Measurements from ENCODE around the gene TEDC1.
A peak's percentile ranks its signal among the peaks of the same experiment; 100 is the strongest.
"Not testable (repeated sequence)": the region's sequence is repeated elsewhere in the genome, so short reads cannot be mapped to it uniquely, and the experiment has no call there.

The TEDC1 gene

DNA sequence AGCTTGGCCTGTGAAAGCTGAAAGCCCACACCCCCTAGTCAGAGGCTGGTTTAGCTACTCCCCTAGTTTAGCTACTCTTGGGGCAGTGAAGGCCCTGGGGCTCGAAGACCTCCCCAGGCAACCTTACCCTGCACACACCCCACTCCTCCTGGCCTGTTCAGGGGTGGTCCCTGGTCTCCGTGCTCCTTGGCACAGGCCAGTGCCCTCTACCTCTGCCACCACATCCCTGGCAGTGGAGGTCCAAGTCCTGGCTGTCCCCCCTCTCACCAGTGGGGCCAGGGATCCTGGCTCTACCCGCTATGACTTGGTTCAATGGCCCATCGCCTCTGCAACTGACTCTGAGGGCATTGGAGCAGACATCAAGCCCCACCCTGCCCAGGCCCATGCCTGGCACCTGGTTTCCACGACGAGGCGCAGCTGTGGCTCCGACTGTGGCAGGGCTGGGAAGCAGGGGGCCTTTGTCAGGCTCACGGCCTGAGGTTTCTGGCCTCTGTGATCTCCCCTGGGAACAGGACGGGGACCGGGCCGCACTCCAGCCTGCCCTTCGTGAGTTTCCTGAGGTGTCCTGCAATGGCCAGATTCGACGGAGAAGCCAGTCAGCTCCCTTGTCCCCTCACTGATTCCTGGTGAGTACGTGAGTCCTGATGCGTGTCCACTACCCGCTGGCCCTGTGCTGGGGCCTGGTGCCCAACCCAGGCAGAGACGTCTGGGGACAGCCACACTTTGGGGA is 41.0 kb downstream of the TEDC1 start:
- peaks cover 7 to 15% of the 10 kb centered on the region in 2 donors for H3K27me3 Mint-ChIP-seq
- H3K27ac Mint-ChIP-seq, result peak overlapping the region; percentile 39
- no peaks in the 10 kb centered on the region for H3K9me3 Mint-ChIP-seq
- ATAC-seq (replicated peaks) (peak; percentile 26 to 38), DNase-seq (no peak)
- H3K36me3 Mint-ChIP-seq, result peaks cover 3% of the 10 kb centered on the region in 2 donors
- peak overlapping the region in 1 of 2 donors; percentile 58 for H3K4me3 Mint-ChIP-seq
- H3K4me1 Mint-ChIP-seq, result peaks cover 42 to 55% of the 10 kb centered on the region in 2 donors

DNA sequence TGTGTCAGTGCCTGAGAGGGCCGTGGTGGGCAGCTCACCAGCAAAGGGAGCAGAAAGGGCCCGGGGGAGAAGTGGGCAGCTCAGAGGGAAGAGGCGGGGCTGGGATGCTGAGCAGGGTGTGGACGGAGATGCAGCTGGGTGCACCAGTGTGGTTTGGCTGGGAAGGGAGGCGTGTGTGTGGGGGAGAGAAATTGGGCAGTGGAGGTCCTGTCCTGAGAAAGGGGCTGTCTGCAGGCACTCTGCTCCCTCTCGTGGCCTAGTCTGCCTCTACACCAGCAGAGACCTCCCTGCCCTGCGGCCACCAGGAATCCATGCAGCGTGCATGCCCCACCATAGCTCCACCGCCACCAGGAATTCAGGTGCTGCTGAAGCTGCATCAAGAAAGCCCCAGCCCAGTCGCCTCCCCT is 41.7 kb downstream of the TEDC1 start:
- H3K27me3 Mint-ChIP-seq, result peaks cover 2 to 8% of the 10 kb centered on the region in 2 donors
- DNase-seq, result peak; percentile 66
- H3K4me3 Mint-ChIP-seq, result peak overlapping the region; percentile 4 to 58

DNA sequence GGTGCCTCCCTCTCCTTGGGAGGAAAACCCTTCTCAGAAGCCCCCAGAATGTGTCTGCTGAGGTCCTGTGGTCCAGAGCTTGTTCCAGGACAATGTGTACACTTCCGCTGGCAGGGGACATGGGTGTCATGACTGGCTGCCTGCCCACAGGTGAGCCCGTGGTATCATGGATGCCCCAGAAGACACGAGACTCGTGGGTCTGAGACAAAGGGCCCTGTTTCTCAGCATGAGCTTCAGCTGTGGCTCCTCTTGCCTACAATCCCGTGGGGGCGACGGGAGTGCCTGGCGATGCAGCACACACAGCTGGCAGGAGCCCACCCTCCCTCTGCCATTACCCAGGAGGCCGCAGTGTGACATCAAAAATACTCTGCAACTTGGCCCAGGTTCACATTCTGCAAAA is 42.3 kb downstream of the TEDC1 start:
- Mint-ChIP-seq H3K36me3 (peaks cover 0 to 3% of the 10 kb centered on the region in 2 donors), H3K9me3 (no peaks in the 10 kb centered on the region), H3K4me1 (peaks cover 38 to 51% of the 10 kb centered on the region in 2 donors), H3K27me3 (peaks cover 3 to 6% of the 10 kb centered on the region in 2 donors), H3K4me3 (no peak overlapping the region), H3K27ac (no peak overlapping the region)
- no peak for DNase-seq
- no peak for ATAC-seq (replicated peaks)

More for the DNA sequence above, 41.7 kb downstream of the TEDC1 start:
- Mint-ChIP-seq H3K9me3 (no peaks in the 10 kb centered on the region), H3K27ac (peak overlapping the region; percentile 39), H3K4me1 (peaks cover 37 to 49% of the 10 kb centered on the region in 2 donors), H3K36me3 (peaks cover 0 to 3% of the 10 kb centered on the region in 2 donors)
- peak; percentile 65 to 71 for ATAC-seq (replicated peaks)

DNA sequence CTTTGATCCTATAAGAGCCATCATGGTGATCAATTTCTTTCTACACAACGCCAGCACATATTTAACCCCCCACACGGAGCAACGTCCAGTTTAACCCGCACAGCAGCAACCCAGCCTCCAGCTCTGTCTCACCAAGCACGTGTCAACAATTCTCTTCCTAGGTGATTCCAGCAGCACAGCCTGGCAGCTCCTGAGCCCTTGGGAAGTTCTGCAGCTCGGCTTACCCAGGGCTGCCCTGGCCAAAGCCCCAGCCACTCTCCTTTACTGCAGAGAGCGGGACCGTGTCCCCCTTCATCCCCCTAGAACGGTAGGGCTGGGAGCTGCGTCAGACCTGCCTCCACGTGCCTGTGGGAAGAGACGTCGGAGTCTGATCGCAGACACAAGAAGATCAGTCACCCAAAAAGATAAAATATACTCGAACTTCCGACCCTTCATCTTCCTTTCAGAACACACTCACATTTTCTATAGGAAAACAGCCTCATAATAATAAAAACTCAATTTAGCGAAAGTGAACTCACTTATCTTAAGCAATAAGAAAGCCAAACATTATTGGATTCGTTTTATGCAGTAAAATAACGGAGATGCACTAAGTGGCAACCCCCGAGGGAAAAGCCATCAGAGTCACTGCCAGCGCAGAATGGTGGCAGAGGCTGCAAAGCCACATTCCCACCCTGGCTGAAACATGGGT is 42.9 kb downstream of the TEDC1 start:
- DNase-seq, result no peak
- no peak overlapping the region for H3K27ac Mint-ChIP-seq
- no peak for ATAC-seq (replicated peaks)
- no peak overlapping the region for H3K4me3 Mint-ChIP-seq
- peaks cover 0 to 3% of the 10 kb centered on the region in 2 donors for H3K36me3 Mint-ChIP-seq
- peaks cover 36 to 49% of the 10 kb centered on the region in 2 donors for H3K4me1 Mint-ChIP-seq
- peaks cover 4 to 6% of the 10 kb centered on the region in 2 donors for H3K27me3 Mint-ChIP-seq
- no peaks in the 10 kb centered on the region for H3K9me3 Mint-ChIP-seq

DNA sequence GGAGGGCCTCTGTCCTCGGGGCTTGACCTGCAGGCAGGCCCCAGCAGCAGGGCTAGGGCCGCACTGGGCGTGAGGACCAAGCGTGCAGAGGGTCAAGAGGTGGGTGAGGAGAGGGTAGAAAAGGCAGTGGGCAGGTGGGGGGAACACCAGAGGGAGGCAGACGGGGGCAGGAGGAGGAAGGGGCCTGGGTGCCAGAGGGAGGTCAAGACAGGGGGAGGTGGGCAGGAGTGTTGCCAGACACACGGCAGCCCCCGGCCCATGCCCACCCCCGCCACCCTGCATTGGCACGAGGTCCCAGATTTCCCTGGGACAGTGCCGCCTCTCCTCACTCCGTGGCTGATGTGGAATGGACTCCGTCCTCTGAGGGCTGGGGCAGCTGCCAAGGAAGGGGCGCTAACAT is 43.5 kb downstream of the TEDC1 start:
- no peaks in the 10 kb centered on the region for H3K9me3 Mint-ChIP-seq
- DNase-seq, result no peak
- peaks cover 33 to 45% of the 10 kb centered on the region in 2 donors for H3K4me1 Mint-ChIP-seq
- peaks cover 4 to 6% of the 10 kb centered on the region in 2 donors for H3K27me3 Mint-ChIP-seq
- H3K36me3 Mint-ChIP-seq, result peaks cover 0 to 3% of the 10 kb centered on the region in 2 donors
- H3K27ac Mint-ChIP-seq, result no peak overlapping the region
- no peak overlapping the region for H3K4me3 Mint-ChIP-seq
- ATAC-seq (replicated peaks), result no peak

DNA sequence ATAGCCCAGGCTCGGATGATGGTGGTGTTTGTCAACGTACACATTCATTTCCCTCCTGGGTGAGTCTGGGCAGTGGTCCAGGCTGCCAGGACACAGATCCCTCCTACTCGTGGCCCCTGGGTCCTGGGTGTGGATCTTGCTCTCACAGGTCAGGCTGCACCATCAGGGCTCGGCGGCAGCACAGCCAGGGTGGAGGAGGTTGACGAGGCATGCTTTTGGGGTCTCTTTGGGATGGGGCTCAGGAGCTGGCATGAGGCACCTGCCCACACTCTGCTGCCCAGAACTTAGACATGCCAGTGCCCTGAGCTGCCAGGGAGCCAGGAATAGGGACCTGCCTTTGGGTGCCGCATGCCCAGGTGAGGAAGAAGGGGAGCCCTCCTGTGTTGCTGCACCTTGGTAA is 45.0 kb downstream of the TEDC1 start:
- no peak for ATAC-seq (replicated peaks)
- peaks cover 0 to 4% of the 10 kb centered on the region in 2 donors for H3K27me3 Mint-ChIP-seq
- no peaks in the 10 kb centered on the region for H3K9me3 Mint-ChIP-seq

DNA sequence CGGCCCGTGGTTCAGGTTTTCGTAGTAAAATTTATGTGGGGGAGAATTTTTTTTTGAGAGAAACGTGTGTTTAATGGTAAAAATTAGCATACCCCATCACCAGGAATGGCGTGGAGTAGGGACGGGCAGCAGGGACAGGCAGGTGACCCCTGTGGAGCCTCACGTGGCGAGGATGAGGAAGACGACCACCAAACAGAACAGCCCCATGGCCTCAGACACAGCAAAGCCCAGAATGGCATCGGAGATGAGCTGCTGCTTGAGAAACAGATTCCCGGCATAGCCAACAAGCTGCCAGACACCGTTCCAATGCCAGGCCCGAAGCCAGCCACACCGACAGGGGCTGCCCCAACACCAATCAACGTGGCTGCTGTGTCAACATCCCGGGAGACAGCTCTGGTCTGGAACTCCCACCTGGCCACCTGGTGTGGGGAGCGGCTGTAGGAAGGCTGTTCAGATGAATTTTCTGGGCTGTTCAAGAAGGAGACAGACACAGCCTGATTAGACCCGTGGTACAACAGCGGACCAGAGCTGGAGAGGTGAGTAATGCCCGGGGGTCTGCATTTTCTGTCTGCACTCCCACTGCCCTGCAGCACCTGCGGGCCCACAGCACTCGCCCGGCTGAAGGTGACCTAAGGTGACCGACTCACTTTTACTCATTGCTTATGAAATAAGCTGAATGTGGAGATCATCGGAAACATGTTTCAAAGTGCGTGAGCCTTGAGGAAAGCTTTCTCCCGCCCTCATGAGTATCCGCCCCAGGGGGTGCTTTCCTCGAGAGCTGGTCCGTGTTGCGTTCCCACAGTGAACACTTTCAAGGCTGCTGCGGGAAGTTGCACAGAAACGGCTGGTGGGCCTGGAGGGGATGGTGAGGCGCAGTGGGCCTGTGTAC is 45.9 kb downstream of the TEDC1 start:
- Mint-ChIP-seq H3K36me3 (no peaks in the 10 kb centered on the region), H3K9me3 (no peaks in the 10 kb centered on the region), H3K4me3 (no peak overlapping the region), H3K27me3 (peaks cover 0 to 4% of the 10 kb centered on the region in 2 donors), H3K27ac (no peak overlapping the region), H3K4me1 (peaks cover 15 to 22% of the 10 kb centered on the region in 2 donors)
- no peak for DNase-seq
- ATAC-seq (replicated peaks), result no peak

More for the DNA sequence above, 45.0 kb downstream of the TEDC1 start:
- H3K4me3 Mint-ChIP-seq, result no peak overlapping the region
- no peak for DNase-seq
- H3K27ac Mint-ChIP-seq, result peak overlapping the region; percentile 14
- H3K4me1 Mint-ChIP-seq, result peaks cover 21 to 31% of the 10 kb centered on the region in 2 donors
- H3K36me3 Mint-ChIP-seq, result no peaks in the 10 kb centered on the region

DNA sequence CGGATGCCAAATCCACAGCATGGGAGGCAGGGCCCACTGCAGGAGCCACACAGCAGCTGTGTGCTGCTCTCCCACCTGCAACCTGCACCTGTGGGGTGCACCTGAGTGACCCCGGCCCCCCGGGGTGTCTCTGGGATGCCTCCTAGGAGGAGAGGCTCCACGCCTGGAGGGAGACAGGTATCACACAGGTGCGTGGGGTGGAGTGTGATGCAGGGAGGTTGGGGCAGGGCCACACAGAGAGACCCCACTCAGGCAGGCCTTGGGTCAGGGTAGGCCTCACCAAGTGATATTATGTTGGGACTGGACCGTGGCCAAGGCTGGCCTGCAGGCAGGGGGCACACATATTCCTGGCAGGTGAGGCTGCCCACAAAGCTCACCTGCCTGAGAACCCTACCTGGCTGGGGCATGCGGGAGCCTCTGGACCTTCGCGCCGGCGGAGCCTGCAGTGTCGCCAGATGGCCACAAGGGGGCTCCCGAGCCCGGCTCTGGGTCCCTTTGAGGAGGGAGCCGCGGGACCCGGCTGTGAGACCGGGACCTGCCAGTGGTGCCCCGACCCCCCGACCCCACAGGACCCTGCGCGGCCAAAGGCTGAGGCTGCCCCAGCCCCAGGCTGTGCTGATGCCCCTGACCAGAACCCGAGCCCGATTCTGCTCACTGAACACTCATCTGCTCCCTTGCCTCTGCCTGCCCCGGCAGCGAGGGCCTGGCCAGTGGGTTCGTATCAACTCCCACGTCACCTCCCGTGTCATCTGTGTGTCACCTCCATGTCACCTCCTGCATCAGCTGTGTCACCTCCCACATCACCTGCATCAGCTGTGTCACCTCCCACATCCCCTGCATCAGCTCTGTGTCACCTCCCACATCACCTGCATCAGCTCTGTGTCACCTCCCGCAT is 46.8 kb downstream of the TEDC1 start:
- Mint-ChIP-seq H3K4me1 (peaks cover 6 to 13% of the 10 kb centered on the region in 2 donors), H3K9me3 (peaks cover 1 to 3% of the 10 kb centered on the region in 2 donors), H3K4me3 (peak overlapping the region in 1 of 2 donors; percentile 14), H3K27me3 (peaks cover 0 to 4% of the 10 kb centered on the region in 2 donors), H3K36me3 (no peaks in the 10 kb centered on the region), H3K27ac (no peak overlapping the region)
- ATAC-seq (replicated peaks) (peak; percentile 89 to 91), DNase-seq (peak; percentile 63)

DNA sequence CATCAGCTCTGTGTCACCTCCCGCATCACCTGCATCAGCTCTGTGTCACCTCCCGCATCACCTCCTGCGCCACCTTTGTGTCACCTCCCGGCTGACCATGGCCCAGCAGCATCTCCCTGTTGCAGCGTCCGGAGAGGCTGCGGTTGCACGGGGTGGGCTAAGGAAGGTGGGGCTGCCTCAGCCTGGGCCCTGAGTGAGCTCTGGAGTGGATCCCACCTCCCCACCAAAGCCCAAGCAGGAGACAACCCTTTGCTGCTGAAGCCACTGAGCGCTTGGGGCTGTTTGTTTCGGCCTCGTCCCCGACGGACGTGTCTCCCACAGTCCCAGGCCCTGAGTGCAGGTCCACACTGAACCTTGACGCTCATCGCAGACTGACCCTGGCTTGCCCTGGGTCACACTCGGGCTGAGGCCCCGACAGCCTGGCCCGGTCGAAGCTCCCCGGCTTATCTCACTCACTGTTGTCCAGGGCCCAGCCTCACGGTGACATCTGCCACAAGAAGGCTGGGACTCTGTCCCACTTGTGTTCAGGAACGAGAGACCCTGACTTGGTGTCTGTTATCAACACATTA is 47.5 kb downstream of the TEDC1 start:
- Mint-ChIP-seq H3K4me1 (peaks cover 3 to 8% of the 10 kb centered on the region in 2 donors), H3K27me3 (peaks cover 0 to 4% of the 10 kb centered on the region in 2 donors), H3K36me3 (no peaks in the 10 kb centered on the region), H3K4me3 (no peak overlapping the region), H3K9me3 (peaks cover 5 to 10% of the 10 kb centered on the region in 2 donors), H3K27ac (no peak overlapping the region)
- DNase-seq (no peak), ATAC-seq (replicated peaks) (no peak)

DNA sequence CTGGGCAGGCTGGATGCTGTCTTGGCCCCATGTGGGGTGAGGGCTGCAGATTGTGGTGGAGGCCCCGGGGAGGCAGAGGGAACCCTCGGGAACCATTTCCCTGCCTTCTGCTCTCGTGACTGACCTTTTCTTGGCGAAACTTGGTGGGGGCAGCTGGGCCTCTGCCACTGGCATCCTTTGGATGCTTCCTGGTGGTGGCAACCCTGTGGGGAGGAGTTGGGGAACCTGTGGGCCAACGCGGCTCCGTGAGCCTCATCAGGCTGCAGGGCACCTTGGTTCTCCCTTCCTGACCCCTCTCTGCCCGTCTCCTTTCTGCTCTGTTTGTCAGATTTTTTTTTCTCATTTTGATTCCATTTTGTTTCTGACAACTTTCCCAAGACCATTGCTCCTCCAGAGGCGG is 49.8 kb downstream of the TEDC1 start:
- peaks cover 11 to 13% of the 10 kb centered on the region in 2 donors for H3K9me3 Mint-ChIP-seq
- H3K27me3 Mint-ChIP-seq, result peaks cover 0 to 4% of the 10 kb centered on the region in 2 donors
- H3K27ac Mint-ChIP-seq, result no peak overlapping the region
- DNase-seq (no peak), ATAC-seq (replicated peaks) (no peak)
- H3K4me3 Mint-ChIP-seq, result no peak overlapping the region
- H3K36me3 Mint-ChIP-seq, result no peaks in the 10 kb centered on the region
- H3K4me1 Mint-ChIP-seq, result peaks cover 3 to 8% of the 10 kb centered on the region in 2 donors

DNA sequence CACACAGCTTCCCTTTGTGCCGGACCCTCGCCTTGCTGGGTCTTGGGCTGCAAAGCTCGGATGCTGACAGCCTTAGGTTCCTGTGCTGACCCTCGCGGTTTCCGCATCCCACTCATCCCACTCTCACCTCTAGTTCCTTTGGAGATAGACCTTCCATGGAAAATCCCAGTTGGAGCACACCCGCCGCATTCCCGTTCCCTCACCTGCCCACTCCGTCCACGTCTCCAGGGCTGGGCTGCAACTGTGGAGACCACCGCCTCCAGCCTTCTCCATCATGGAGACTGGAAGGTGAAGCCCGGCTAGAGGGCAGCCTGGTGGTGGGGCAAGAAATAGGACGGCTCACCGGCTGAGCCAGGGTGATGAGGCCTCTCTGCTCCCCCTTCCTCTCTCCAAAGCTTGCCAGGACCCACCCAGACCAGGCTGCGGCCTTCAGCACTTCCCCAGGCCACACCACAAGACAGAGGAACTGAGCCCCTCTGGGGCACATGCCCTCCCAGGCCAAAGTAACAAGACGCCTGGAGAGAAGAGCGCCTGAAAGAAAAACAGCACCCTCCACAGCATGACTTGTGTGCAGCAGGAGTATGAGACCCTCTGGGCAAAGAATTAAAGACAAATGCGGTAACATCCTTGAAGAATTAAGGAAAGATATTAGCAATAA is 50.3 kb downstream of the TEDC1 start:
- no peaks in the 10 kb centered on the region for H3K36me3 Mint-ChIP-seq
- peaks cover 0 to 4% of the 10 kb centered on the region in 2 donors for H3K27me3 Mint-ChIP-seq
- DNase-seq, result no peak
- H3K27ac Mint-ChIP-seq, result no peak overlapping the region
- ATAC-seq (replicated peaks), result no peak
- H3K4me3 Mint-ChIP-seq, result no peak overlapping the region
- H3K4me1 Mint-ChIP-seq, result peaks cover 3 to 8% of the 10 kb centered on the region in 2 donors
- H3K9me3 Mint-ChIP-seq, result peaks cover 11 to 13% of the 10 kb centered on the region in 2 donors

DNA sequence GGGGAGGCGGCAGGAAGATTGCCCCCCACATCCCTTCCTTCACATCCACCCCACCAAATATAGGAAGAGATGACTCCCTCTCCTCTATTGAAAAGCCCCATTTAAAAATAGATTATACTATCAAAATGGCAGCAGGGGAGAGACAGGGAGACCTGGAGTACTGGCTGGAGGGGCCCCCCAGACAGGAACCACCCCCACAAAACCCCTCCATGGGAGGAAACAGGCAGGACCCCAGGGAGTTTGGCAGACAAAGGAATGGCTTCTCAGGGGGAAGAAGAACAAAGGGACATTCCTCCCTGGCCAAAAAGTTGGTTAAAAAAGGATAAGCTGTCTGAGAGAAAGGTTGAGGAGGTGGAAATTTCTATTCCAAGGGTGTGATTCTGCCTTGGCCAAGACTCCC is 54.6 kb downstream of the TEDC1 start:
- H3K27me3 Mint-ChIP-seq, H3K27ac Mint-ChIP-seq, H3K36me3 Mint-ChIP-seq: not testable (repeated sequence)

More for the DNA sequence above, 54.6 kb downstream of the TEDC1 start:
- not testable (repeated sequence) for ATAC-seq (replicated peaks); H3K4me3 Mint-ChIP-seq; H3K4me1 Mint-ChIP-seq; DNase-seq
- peaks cover 13 to 16% of the 10 kb centered on the region in 2 donors for H3K9me3 Mint-ChIP-seq
